ENCODE data around the gene ZNF454. TPM values are rescaled to one million over a fixed set of nuclear protein-coding genes. Genes with fewer than 3 reads are reported as not detected.

The ZNF454 gene
- total RNA-seq, 1 donor from 2014 or later, result 2.8 TPM

GRCh38 chr5:178983728-178984127, 42.7 kb downstream of the ZNF454 start:
- Histone ChIP-seq H3K4me3 (no peak overlapping the region), H3K27ac (no peak overlapping the region), H3K4me1 (no peaks in the 10 kb centered on the region), H3K9me3 (peaks cover 60 to 91% of the 10 kb centered on the region in 2 donors), H3K27me3 (no peaks in the 10 kb centered on the region), H3K36me3 (no peaks in the 10 kb centered on the region)
- no peak for DNase-seq (ENCODE audit: low spot score in 2 of 2)
- no peak for TF ChIP-seq CTCF (IDR thresholded peaks at IDR 0.05)
- intact Hi-C loops (cut with DNase I), result no loop called here

GRCh38 chr5:178984145-178985072, 43.4 kb downstream of the ZNF454 start:
- no peak overlapping the region for H3K4me3 ChIP-seq
- intact Hi-C loops (cut with DNase I), result no loop called here
- no peak for TF ChIP-seq CTCF (IDR thresholded peaks at IDR 0.05)
- H3K36me3 ChIP-seq, result no peaks in the 10 kb centered on the region
- no peaks in the 10 kb centered on the region for H3K4me1 ChIP-seq
- no peak for DNase-seq (ENCODE audit: low spot score in 2 of 2)
- H3K9me3 ChIP-seq, result peaks cover 61 to 88% of the 10 kb centered on the region in 2 donors
- H3K27me3 ChIP-seq, result no peaks in the 10 kb centered on the region
- no peak overlapping the region for H3K27ac ChIP-seq

GRCh38 chr5:178986326-178986960, 45.4 kb downstream of the ZNF454 start:
- intact Hi-C loops (cut with DNase I), result no loop called here
- no peaks in the 10 kb centered on the region for H3K36me3 ChIP-seq
- H3K27me3 ChIP-seq, result no peaks in the 10 kb centered on the region
- H3K27ac ChIP-seq, result no peak overlapping the region
- H3K4me3 ChIP-seq, result no peak overlapping the region
- no peak for TF ChIP-seq CTCF (IDR thresholded peaks at IDR 0.05)
- H3K9me3 ChIP-seq, result peaks cover 64 to 88% of the 10 kb centered on the region in 2 donors
- no peaks in the 10 kb centered on the region for H3K4me1 ChIP-seq
- no peak for DNase-seq (ENCODE audit: low spot score in 2 of 2)

GRCh38 chr5:178988436-178989220, 47.6 kb downstream of the ZNF454 start:
- Histone ChIP-seq H3K9me3 (peaks cover 49 to 70% of the 10 kb centered on the region in 2 donors), H3K27ac (no peak overlapping the region), H3K36me3 (no peaks in the 10 kb centered on the region), H3K4me3 (no peak overlapping the region), H3K27me3 (no peaks in the 10 kb centered on the region), H3K4me1 (no peaks in the 10 kb centered on the region)
- no peak for TF ChIP-seq CTCF (IDR thresholded peaks at IDR 0.05)
- intact Hi-C loops (cut with DNase I), result no loop called here
- no peak for DNase-seq (ENCODE audit: low spot score in 2 of 2)

DNA sequence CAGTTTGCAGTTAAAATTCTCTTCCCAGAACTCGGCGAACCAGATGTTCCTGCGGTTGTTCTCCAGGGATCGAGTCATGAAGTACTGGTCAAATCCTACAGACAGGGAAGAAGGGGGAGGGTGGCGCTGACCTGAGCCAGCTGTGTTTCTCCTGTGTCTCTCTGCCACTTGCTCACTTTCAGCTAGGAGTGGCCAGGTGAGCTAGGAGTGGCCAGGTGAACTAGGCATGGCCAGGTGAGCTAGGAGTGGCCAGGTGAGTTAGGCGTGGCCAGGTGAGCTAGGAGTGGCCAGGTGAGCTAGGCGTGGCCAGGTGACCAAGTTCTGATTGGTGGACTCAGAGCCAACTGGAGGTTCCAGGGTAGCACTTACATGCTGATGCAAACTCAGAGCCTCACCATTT, 48.3 kb downstream of the ZNF454 start:
- H3K9me3 ChIP-seq, result peaks cover 43 to 64% of the 10 kb centered on the region in 2 donors
- TF ChIP-seq CTCF (IDR thresholded peaks at IDR 0.05), result no peak
- intact Hi-C loops (cut with DNase I), result no loop called here
- no peak overlapping the region for H3K27ac ChIP-seq
- DNase-seq (ENCODE audit: low spot score in 2 of 2), result no peak
- no peaks in the 10 kb centered on the region for H3K4me1 ChIP-seq
- no peak overlapping the region for H3K4me3 ChIP-seq
- no peaks in the 10 kb centered on the region for H3K36me3 ChIP-seq
- H3K27me3 ChIP-seq, result no peaks in the 10 kb centered on the region

Data from ascending aorta (tissue), 2 donors.